HepG2 (cell line): ENCODE results near the gene FNBP1L. TPM values are rescaled to one million over a fixed set of nuclear protein-coding genes. Genes with fewer than 3 reads are reported as not detected.
A peak's percentile ranks its signal among the peaks of the same experiment; 100 is the strongest.

Experiments used
- ATAC-seq: fragments of 200-7000 bp; cut with Tn5 transposase; 3 replicates; pipeline ENCODE4 v1.9.1; 2020; ENCODE audit warnings: mild to moderate bottlenecking, moderate library complexity
- BruUV-seq: library from RNA; stranded (reverse); fragments of 400-500 nt; replicated peaks from 2 replicates; lab custom pipeline; 2021; lab: Mats Ljungman, UMichigan
- CTCF ChIA-PET: fragments of 300-600 bp; formaldehyde crosslinking; extraction: SDS; loops from one replicate; lab custom pipeline; 2021; ENCODE audit warnings: low total read pairs, inconsistent platforms, low intra/inter-chr PET ratio; lab: Yijun Ruan, JAX
- POLR2A ChIA-PET: fragments of 350-600 bp; sonication (Branson Sonifier 250); formaldehyde crosslinking; loops from one replicate; lab custom pipeline; 2020; ENCODE audit warnings: antibody characterized with exemption, inconsistent platforms; lab: Yijun Ruan, JAX
- DNase-seq: peaks from one replicate; pipeline ENCODE4 v3.0.0-alpha.2; 2015; ENCODE audit warnings: low spot score
- FAIRE-seq: peaks from 3 replicates; lab custom pipeline; 2011; peaks lifted over from hg19 to GRCh38; lab: Jason Lieb, UNC
- H2AFZ ChIP-seq: one replicate; pipeline ENCODE4 v1.6.1; 2011; ENCODE audit warnings: low read length, inconsistent platforms
- H3K27ac ChIP-seq: fragments of 300-600 bp; 3 replicates; pipeline ENCODE4 v1.8.0; 2011; ENCODE audit warnings: mixed run types, mild to moderate bottlenecking, mixed read lengths, low read length, inconsistent platforms; ENCODE audit not compliant: insufficient read depth; ENCODE audit errors: extremely low read length
- H3K27me3 ChIP-seq, 2 experiments: fragments of 200-600 bp in 1 of 2; 2 replicates in 1 of 2; 3 replicates in 1 of 2; pipeline versions ENCODE4 v1.6.0 to v1.8.0; 2011; ENCODE audit warnings: low read length in 2 of 2, mild to moderate bottlenecking in 2 of 2, moderate library complexity in 2 of 2, inconsistent platforms in 1 of 2; ENCODE audit not compliant: insufficient read depth in 2 of 2, control insufficient read depth in 1 of 2
- H3K36me3 ChIP-seq, 2 experiments: fragments of 200-600 bp in 1 of 2; replicated peaks in 1 of 2; 2 replicates in 1 of 2; 3 replicates in 1 of 2; pipeline versions ENCODE4 v1.5.1 to v1.8.0; 2011; ENCODE audit warnings: low read length in 2 of 2, inconsistent platforms in 1 of 2; ENCODE audit not compliant: insufficient read depth in 2 of 2, control insufficient read depth in 1 of 2
- H3K4me1 ChIP-seq: 2 replicates; pipeline ENCODE4 v1.5.1; 2012; ENCODE audit warnings: low read length, inconsistent platforms; ENCODE audit not compliant: insufficient read depth
- H3K4me2 ChIP-seq: 2 replicates; pipeline ENCODE4 v1.6.0; 2011; ENCODE audit warnings: low read depth, low read length, inconsistent platforms
- H3K4me3 ChIP-seq, 3 experiments: fragments of 200-600 bp in 1 of 3; sonication (generic), shearing (Covaris generic) in 1 of 3; replicated peaks in 1 of 3; 2 replicates each; pipeline ENCODE4 v1.5.1; 2011 to 2016; ENCODE audit warnings: low read length in 3 of 3, inconsistent platforms in 2 of 3, low read depth in 2 of 3, mild to moderate bottlenecking in 2 of 3, control low read depth in 1 of 3, mixed read lengths in 1 of 3; ENCODE audit not compliant: insufficient read depth in 1 of 3
- H3K79me2 ChIP-seq: one replicate; pipeline ENCODE4 v1.6.1; 2011; ENCODE audit warnings: low read length, inconsistent platforms; ENCODE audit not compliant: insufficient read depth
- H3K9ac ChIP-seq: 2 replicates; pipeline ENCODE4 v1.6.0; 2011; ENCODE audit warnings: mild to moderate bottlenecking, low read depth, low read length, inconsistent platforms; ENCODE audit not compliant: insufficient read depth
- H3K9me3 ChIP-seq: 2 replicates; pipeline ENCODE4 v1.5.1; 2012; ENCODE audit warnings: mild to moderate bottlenecking, low read length
- H4K20me1 ChIP-seq: 2 replicates; pipeline ENCODE4 v1.6.0; 2011; ENCODE audit warnings: inconsistent platforms, mild to moderate bottlenecking, low read length, moderate library complexity; ENCODE audit not compliant: insufficient read depth
- CHD4 ChIP-seq: fragments of 200-600 bp; sonication (generic); IDR thresholded peaks from 2 replicates; pipeline ENCODE4 v1.7.0; 2017; ENCODE audit warnings: mild to moderate bottlenecking, low read length, borderline replicate concordance
- GATAD2A ChIP-seq: IDR thresholded peaks from 2 replicates; pipeline ENCODE4 v1.6.1; 2016
- HDAC6 ChIP-seq: fragments of 200-600 bp; sonication (generic); IDR thresholded peaks from 2 replicates; pipeline ENCODE4 v1.7.0; 2017; ENCODE audit warnings: mild to moderate bottlenecking, antibody characterized with exemption, low read length, low read depth
- MEIS1 ChIP-seq: sonication (generic); formaldehyde crosslinking; IDR thresholded peaks from 2 replicates; pipeline ENCODE4 v1.9.0; 2021; ENCODE audit warnings: mild to moderate bottlenecking, missing genetic modification reagents, moderate library complexity, borderline replicate concordance
- NAIF1 ChIP-seq: sonication (generic); formaldehyde crosslinking; IDR thresholded peaks from 2 replicates; pipeline ENCODE4 v1.5.0; 2020; ENCODE audit warnings: mild to moderate bottlenecking, missing genetic modification reagents, borderline replicate concordance
- NFE2L1 ChIP-seq: sonication (generic); formaldehyde crosslinking; IDR thresholded peaks from 2 replicates; pipeline ENCODE4 v1.4.0; 2020; ENCODE audit warnings: missing genetic modification reagents, mild to moderate bottlenecking, borderline replicate concordance
- SOX6 ChIP-seq, 2 experiments: fragments of 450-650 bp in 1 of 2; sonication (generic) in 1 of 2; formaldehyde crosslinking in 1 of 2; IDR thresholded peaks; 2 replicates each; pipeline versions ENCODE4 v1.4.0 to v1.6.1; 2017 to 2020; ENCODE audit warnings: antibody characterized with exemption in 1 of 2, mild to moderate bottlenecking in 1 of 2, missing genetic modification reagents in 1 of 2
- TOE1 ChIP-seq: sonication (generic); formaldehyde crosslinking; IDR thresholded peaks from 2 replicates; pipeline ENCODE4 v1.4.0; 2020; ENCODE audit warnings: mild to moderate bottlenecking, missing genetic modification reagents
- ZBTB21 ChIP-seq: sonication (generic); formaldehyde crosslinking; IDR thresholded peaks from 2 replicates; pipeline ENCODE4 v1.4.0; 2020; ENCODE audit warnings: missing genetic modification reagents
- ZNF143 ChIP-seq: sonication (generic); formaldehyde crosslinking; IDR thresholded peaks from 2 replicates; pipeline ENCODE4 v1.4.0; 2020; ENCODE audit warnings: missing genetic modification reagents
- ZNF331 ChIP-seq: sonication (generic); formaldehyde crosslinking; IDR thresholded peaks from 2 replicates; pipeline ENCODE4 v1.4.0; 2020; ENCODE audit warnings: missing genetic modification reagents
- ZNF619 ChIP-seq: sonication (generic); formaldehyde crosslinking; IDR thresholded peaks from 2 replicates; pipeline ENCODE4 v1.4.0; 2020; ENCODE audit warnings: mild to moderate bottlenecking, missing genetic modification reagents
- ZNF737 ChIP-seq: sonication (generic); formaldehyde crosslinking; IDR thresholded peaks from 2 replicates; pipeline ENCODE4 v1.5.0; 2020; ENCODE audit warnings: missing genetic modification reagents, mild to moderate bottlenecking, borderline replicate concordance
- ZNF883 ChIP-seq: sonication (generic); formaldehyde crosslinking; IDR thresholded peaks from 2 replicates; pipeline ENCODE4 v1.5.1; 2020; ENCODE audit warnings: mild to moderate bottlenecking, missing genetic modification reagents; ENCODE audit errors: not compliant biosample characterization
- ZSCAN29 ChIP-seq: sonication (generic); formaldehyde crosslinking; conservative IDR thresholded peaks from 2 replicates; pipeline ENCODE4 v1.4.0; 2020; ENCODE audit warnings: mild to moderate bottlenecking, missing genetic modification reagents
- WGBS: methylation state at CpG from one replicate; pipeline ENCODE4 v1.1.6; 2017; ENCODE audit warnings: low lambda C conversion rate; 5-methylcytosine and 5-hydroxymethylcytosine counted together
- in situ Hi-C: cut with HindIII; loops from 2 replicates; pipeline ENCODE4 v1.10.0; 2017; ENCODE audit warnings: low pct_unique_long_range_greater_than_20kb; ENCODE audit not compliant: extremely low pct_ligation_motif_present
- intact Hi-C: fragments of 100-400 bp; cut with micrococcal nuclease; formaldehyde crosslinking; loops from one replicate; pipeline ENCODE4 v1.10.0; 2022; ENCODE audit not compliant: unreplicated experiment
- polyA plus RNA-seq, 8 experiments: library from polyadenylated mRNA; depleted of rRNA in 3 of 8; stranded (reverse) in 7 of 8; unstranded in 1 of 8; fragments of >200 nt; fragmentation: Illumina TruSeq in 4 of 8; extraction: Trizol in 4 of 8; gene quantifications; 2 replicates each; pipeline versions ENCODE4 v1.2.1 to v1.2.3, GENCODE V29; 2011 to 2016; ENCODE audit warnings: low read depth in 4 of 8, missing spikeins in 1 of 8, mixed read lengths in 1 of 8; ENCODE audit not compliant: insufficient read depth in 1 of 8
- total RNA-seq, 5 experiments: library from RNA; depleted of rRNA; stranded (reverse); fragments of >200 nt; fragmentation: Illumina TruSeq; extraction: Trizol; gene quantifications; 2 replicates each; pipeline ENCODE4 v1.2.3, GENCODE V29; 2016; ENCODE audit warnings: low read depth in 1 of 5
- TF ChIP-seq, protein P1 (sequence below): sonication (generic); formaldehyde crosslinking; IDR thresholded peaks from 2 replicates; pipeline ENCODE4 v1.8.0; 2022; ENCODE audit warnings: missing genetic modification reagents, low read depth, mild to moderate bottlenecking, borderline replicate concordance
- TF ChIP-seq, protein P2 (sequence below): fragments of 450-650 bp; IDR thresholded peaks from 2 replicates; pipeline ENCODE4 v1.6.1; 2017; ENCODE audit warnings: mild to moderate bottlenecking
- TF ChIP-seq, protein P3 (sequence below): sonication (generic); formaldehyde crosslinking; IDR thresholded peaks from 2 replicates; pipeline ENCODE4 v1.4.0; 2020; ENCODE audit warnings: missing genetic modification reagents

The FNBP1L gene
- total and polyA plus RNA-seq, 2 of the 13 experiments (the other 11 are each of a cell fraction or from before 2014, with no cell fraction given), result 24.1 to 27.1 TPM

DNA sequence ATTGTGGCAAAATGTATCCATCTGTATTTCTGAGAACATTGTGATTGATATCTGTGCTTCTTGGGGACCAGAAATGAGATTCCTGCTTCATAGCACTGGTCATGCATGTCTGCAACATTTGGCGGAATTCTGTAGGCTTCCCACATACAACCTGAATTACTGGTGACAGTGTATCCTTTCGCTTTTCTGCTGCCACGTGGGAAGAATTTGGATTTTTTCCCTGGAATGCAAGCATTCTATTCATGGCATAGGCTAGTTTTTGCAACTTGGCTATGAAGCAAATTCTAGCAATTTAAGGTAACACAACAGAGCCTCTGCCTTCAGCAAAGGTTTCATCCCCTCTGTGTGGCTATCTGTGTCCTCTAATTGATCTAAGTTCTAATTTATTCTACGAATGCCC lies 147.8 kb downstream of the FNBP1L start:
- peak overlapping the region; percentile 96 for H3K9ac ChIP-seq
- peak overlapping the region; percentile 96 for H3K4me2 ChIP-seq
- peaks cover 15 to 68% of the 10 kb centered on the region in 2 experiments for H3K36me3 ChIP-seq
- ChIA-PET CTCF (no interaction called here), POLR2A (interaction anchor here (4.8 kb wide), 1 partner anchor 22 kb away, joined by 25 read pairs; no protein-coding TSS in a partner anchor)
- no peaks in the 10 kb centered on the region; a peak in 1 of 5 replicates for H3K27me3 ChIP-seq
- DNase-seq (no peak), FAIRE-seq (no peak), ATAC-seq (no peak)
- no peak overlapping the region for H2AFZ ChIP-seq
- H3K4me1 ChIP-seq, result peaks cover 78% of the 10 kb centered on the region
- intact Hi-C loops, result no loop called here
- H3K9me3 ChIP-seq, result no peaks in the 10 kb centered on the region
- peaks cover 19% of the 10 kb centered on the region for H4K20me1 ChIP-seq
- H3K27ac ChIP-seq, result no peak overlapping the region
- peak overlapping the region in 2 of 3 experiments; percentile 81 to 88; a peak in 3 of 6 replicates for H3K4me3 ChIP-seq
- TF ChIP-seq, protein P1, sequence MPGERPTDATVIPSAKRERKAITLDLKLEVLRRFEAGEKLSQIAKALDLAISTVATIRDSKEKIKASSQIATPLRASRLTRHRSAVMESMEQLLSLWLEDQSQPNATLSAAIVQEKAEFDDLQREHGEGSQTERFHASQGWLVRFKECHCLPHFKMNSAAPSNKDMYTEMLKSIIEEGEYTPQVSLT (CRISPR knock-in tag), result no peak
- no peak for TF ChIP-seq ZSCAN29 (CRISPR knock-in tag)
- TF ChIP-seq SOX6 (IDR thresholded peaks at IDR 0.05), result no peak
- TF ChIP-seq SOX6 (CRISPR knock-in tag; IDR thresholded peaks at IDR 0.05), result no peak
- TF ChIP-seq ZNF619 (CRISPR knock-in tag), result no peak
- no peak for TF ChIP-seq GATAD2A (CRISPR knock-in tag)
- TF ChIP-seq, protein P2, sequence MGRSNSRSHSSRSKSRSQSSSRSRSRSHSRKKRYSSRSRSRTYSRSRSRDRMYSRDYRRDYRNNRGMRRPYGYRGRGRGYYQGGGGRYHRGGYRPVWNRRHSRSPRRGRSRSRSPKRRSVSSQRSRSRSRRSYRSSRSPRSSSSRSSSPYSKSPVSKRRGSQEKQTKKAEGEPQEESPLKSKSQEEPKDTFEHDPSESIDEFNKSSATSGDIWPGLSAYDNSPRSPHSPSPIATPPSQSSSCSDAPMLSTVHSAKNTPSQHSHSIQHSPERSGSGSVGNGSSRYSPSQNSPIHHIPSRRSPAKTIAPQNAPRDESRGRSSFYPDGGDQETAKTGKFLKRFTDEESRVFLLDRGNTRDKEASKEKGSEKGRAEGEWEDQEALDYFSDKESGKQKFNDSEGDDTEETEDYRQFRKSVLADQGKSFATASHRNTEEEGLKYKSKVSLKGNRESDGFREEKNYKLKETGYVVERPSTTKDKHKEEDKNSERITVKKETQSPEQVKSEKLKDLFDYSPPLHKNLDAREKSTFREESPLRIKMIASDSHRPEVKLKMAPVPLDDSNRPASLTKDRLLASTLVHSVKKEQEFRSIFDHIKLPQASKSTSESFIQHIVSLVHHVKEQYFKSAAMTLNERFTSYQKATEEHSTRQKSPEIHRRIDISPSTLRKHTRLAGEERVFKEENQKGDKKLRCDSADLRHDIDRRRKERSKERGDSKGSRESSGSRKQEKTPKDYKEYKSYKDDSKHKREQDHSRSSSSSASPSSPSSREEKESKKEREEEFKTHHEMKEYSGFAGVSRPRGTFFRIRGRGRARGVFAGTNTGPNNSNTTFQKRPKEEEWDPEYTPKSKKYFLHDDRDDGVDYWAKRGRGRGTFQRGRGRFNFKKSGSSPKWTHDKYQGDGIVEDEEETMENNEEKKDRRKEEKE, result no peak
- TF ChIP-seq ZNF737 (CRISPR knock-in tag), result no peak
- TF ChIP-seq MEIS1, result no peak
- no peak for TF ChIP-seq NAIF1 (CRISPR knock-in tag)
- TF ChIP-seq, protein P3, sequence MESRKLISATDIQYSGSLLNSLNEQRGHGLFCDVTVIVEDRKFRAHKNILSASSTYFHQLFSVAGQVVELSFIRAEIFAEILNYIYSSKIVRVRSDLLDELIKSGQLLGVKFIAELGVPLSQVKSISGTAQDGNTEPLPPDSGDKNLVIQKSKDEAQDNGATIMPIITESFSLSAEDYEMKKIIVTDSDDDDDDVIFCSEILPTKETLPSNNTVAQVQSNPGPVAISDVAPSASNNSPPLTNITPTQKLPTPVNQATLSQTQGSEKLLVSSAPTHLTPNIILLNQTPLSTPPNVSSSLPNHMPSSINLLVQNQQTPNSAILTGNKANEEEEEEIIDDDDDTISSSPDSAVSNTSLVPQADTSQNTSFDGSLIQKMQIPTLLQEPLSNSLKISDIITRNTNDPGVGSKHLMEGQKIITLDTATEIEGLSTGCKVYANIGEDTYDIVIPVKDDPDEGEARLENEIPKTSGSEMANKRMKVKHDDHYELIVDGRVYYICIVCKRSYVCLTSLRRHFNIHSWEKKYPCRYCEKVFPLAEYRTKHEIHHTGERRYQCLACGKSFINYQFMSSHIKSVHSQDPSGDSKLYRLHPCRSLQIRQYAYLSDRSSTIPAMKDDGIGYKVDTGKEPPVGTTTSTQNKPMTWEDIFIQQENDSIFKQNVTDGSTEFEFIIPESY, result no peak
- no peak for TF ChIP-seq CHD4
- no peak for TF ChIP-seq ZNF331 (CRISPR knock-in tag)
- no peak for TF ChIP-seq HDAC6
- TF ChIP-seq ZBTB21 (CRISPR knock-in tag), result no peak
- no peak for TF ChIP-seq TOE1 (CRISPR knock-in tag)
- TF ChIP-seq ZNF883 (CRISPR knock-in tag), result no peak
- TF ChIP-seq NFE2L1 (CRISPR knock-in tag), result no peak
- TF ChIP-seq ZNF143, result no peak
- H3K79me2 ChIP-seq, result peaks cover 61% of the 10 kb centered on the region
- BruUV-seq, result no TSS peak
- WGBS, result 92% methylated on average over 4 of the region's 4 CpGs
- in situ Hi-C loops, result no loop called here
